K562 (cell line): ENCODE results near the gene SPSB1.

Experiments
- ELF2 ChIP-seq: fragments of 250-450 bp; sonication (Bioruptor Pico); IDR thresholded peaks from 2 replicates; pipeline ENCODE4 v1.5.0; 2021; ENCODE audit warnings: mild to moderate bottlenecking
- MLLT1 ChIP-seq, 2 experiments: fragments of 450-650 bp; IDR thresholded peaks; 2 replicates each; pipeline ENCODE4 v1.6.1; 2016
- PHF20 ChIP-seq: fragments of 450-650 bp; IDR thresholded peaks from 2 replicates; pipeline ENCODE4 v1.6.1; 2018; ENCODE audit not compliant: partially characterized antibody
- RBM14 ChIP-seq: fragments of 200-400 bp; formaldehyde crosslinking; IDR thresholded peaks from 2 replicates; pipeline ENCODE4 v1.6.1; 2018; ENCODE audit warnings: low read depth, mild to moderate bottlenecking, low read length, moderate library complexity, borderline replicate concordance; ENCODE audit not compliant: insufficient read depth

GRCh38 chr1:9243066-9243739, 49.5 kb upstream of the SPSB1 start:
- TF ChIP-seq RBM14 = no peak
- no peak for TF ChIP-seq MLLT1 (IDR thresholded peaks at IDR 0.05)
- no peak for TF ChIP-seq ELF2 (CRISPR knock-in tag)
- no peak for TF ChIP-seq PHF20
